MM.1S (cell line): ENCODE data around the gene NCOA5.

Source experiments
- DNase-seq: peaks from one replicate; pipeline ENCODE4 v3.0.0-alpha.2; 2015
- H2AFZ ChIP-seq: fragments of 300-600 bp; sonication (generic); 2 replicates; pipeline ENCODE4 v1.6.0; 2016; ENCODE audit warnings: antibody characterized with exemption, low read length
- H3F3A ChIP-seq: fragments of 300-600 bp; sonication (generic); 2 replicates; pipeline ENCODE4 v1.6.1; 2016; ENCODE audit warnings: mild to moderate bottlenecking, antibody characterized with exemption, low read length, moderate library complexity, mixed read lengths; ENCODE audit not compliant: insufficient read depth
- H3K27ac ChIP-seq: fragments of 300-600 bp; sonication (generic); 2 replicates; pipeline ENCODE4 v1.5.1; 2016; ENCODE audit warnings: mild to moderate bottlenecking, low read length
- H3K27me3 ChIP-seq: fragments of 300-600 bp; sonication (generic); replicated peaks from 2 replicates; pipeline ENCODE4 v1.6.0; 2016; ENCODE audit warnings: low read length; ENCODE audit not compliant: insufficient read depth
- H3K36me3 ChIP-seq: fragments of 300-600 bp; sonication (generic); replicated peaks from 2 replicates; pipeline ENCODE4 v1.6.1; 2016; ENCODE audit warnings: mild to moderate bottlenecking, low read length, mixed read lengths; ENCODE audit not compliant: insufficient read depth
- H3K4me1 ChIP-seq: fragments of 300-600 bp; sonication (generic); 2 replicates; pipeline ENCODE4 v1.6.1; 2016; ENCODE audit warnings: low read length, mixed read lengths
- H3K4me2 ChIP-seq: fragments of 300-600 bp; sonication (generic); 2 replicates; pipeline ENCODE4 v1.6.0; 2016; ENCODE audit warnings: low read depth, low read length
- H3K4me3 ChIP-seq: fragments of 300-600 bp; sonication (generic); 2 replicates; pipeline ENCODE4 v1.5.1; 2016; ENCODE audit warnings: low read length, mixed read lengths
- H3K79me2 ChIP-seq: fragments of 300-600 bp; sonication (generic); 2 replicates; pipeline ENCODE4 v1.6.1; 2016; ENCODE audit warnings: mixed run types, low read length, mixed read lengths
- H3K9ac ChIP-seq: fragments of 300-600 bp; sonication (generic); 2 replicates; pipeline ENCODE4 v1.6.1; 2016; ENCODE audit warnings: low read length, mixed read lengths
- H3K9me2 ChIP-seq: fragments of 300-600 bp; sonication (generic); replicated peaks from 2 replicates; pipeline ENCODE4 v1.6.1; 2016; ENCODE audit warnings: mild to moderate bottlenecking, low read length, mixed read lengths; ENCODE audit not compliant: insufficient read depth
- H3K9me3 ChIP-seq: fragments of 300-600 bp; sonication (generic); replicated peaks from 2 replicates; pipeline ENCODE4 v1.6.1; 2016; ENCODE audit warnings: mild to moderate bottlenecking, low read length, mixed read lengths; ENCODE audit not compliant: insufficient read depth
- H4K20me1 ChIP-seq: fragments of 300-600 bp; sonication (generic); 2 replicates; pipeline ENCODE4 v1.6.1; 2016; ENCODE audit warnings: mild to moderate bottlenecking, low read length, moderate library complexity, mixed read lengths; ENCODE audit not compliant: insufficient read depth
- CTCF ChIP-seq: fragments of 300-600 bp; sonication (generic); IDR thresholded peaks from 2 replicates; pipeline ENCODE4 v1.5.1; 2016; ENCODE audit warnings: antibody characterized with exemption, low read length, mixed read lengths
- EZH2 ChIP-seq: fragments of 300-600 bp; sonication (generic); optimal IDR thresholded peaks from 2 replicates; pipeline ENCODE3; 2017; ENCODE audit warnings: low read depth, mild to moderate bottlenecking, antibody characterized with exemption, low read length, mixed read lengths
- EZH2phosphoT487 ChIP-seq: fragments of 300-600 bp; sonication (generic); IDR thresholded peaks from 2 replicates; pipeline ENCODE4 v1.6.1; 2018; ENCODE audit warnings: antibody characterized with exemption, low read length

The NCOA5 gene

GRCh38 chr20:46050885-46051284, 38.9 kb downstream of the NCOA5 start:
- Histone ChIP-seq H3K27ac (no peak overlapping the region), H3K9ac (no peak overlapping the region), H3K9me2 (no peaks in the 10 kb centered on the region), H3F3A (no peaks in the 10 kb centered on the region), H4K20me1 (no peaks in the 10 kb centered on the region), H3K36me3 (no peaks in the 10 kb centered on the region), H3K4me1 (no peaks in the 10 kb centered on the region), H3K9me3 (no peaks in the 10 kb centered on the region), H3K4me3 (no peak overlapping the region), H3K79me2 (no peaks in the 10 kb centered on the region), H3K4me2 (no peak overlapping the region), H3K27me3 (peaks cover 18% of the 10 kb centered on the region), H2AFZ (no peak overlapping the region)
- no peak for DNase-seq
- no peak for TF ChIP-seq EZH2phosphoT487
- TF ChIP-seq EZH2, result no peak
- TF ChIP-seq CTCF, result no peak

- DNase-seq, result no peak
These were observed 39.3 kb downstream of the NCOA5 start for GRCh38 chr20:46050444-46050843.

GRCh38 chr20:46049815-46050214, 39.9 kb downstream of the NCOA5 start:
- Histone ChIP-seq H3K27me3 (peaks cover 18% of the 10 kb centered on the region), H3K4me3 (no peak overlapping the region), H2AFZ (no peak overlapping the region), H3K9ac (no peak overlapping the region), H4K20me1 (no peaks in the 10 kb centered on the region), H3K4me1 (no peaks in the 10 kb centered on the region), H3K27ac (no peak overlapping the region), H3F3A (no peaks in the 10 kb centered on the region), H3K4me2 (no peak overlapping the region), H3K36me3 (no peaks in the 10 kb centered on the region), H3K9me2 (no peaks in the 10 kb centered on the region), H3K79me2 (no peaks in the 10 kb centered on the region), H3K9me3 (no peaks in the 10 kb centered on the region)
- TF ChIP-seq CTCF, result no peak
- no peak for TF ChIP-seq EZH2
- TF ChIP-seq EZH2phosphoT487, result no peak
- DNase-seq, result no peak

More at GRCh38 chr20:46050444-46050843, 39.3 kb downstream of the NCOA5 start:
- no peaks in the 10 kb centered on the region for H3K4me1 ChIP-seq
- peaks cover 18% of the 10 kb centered on the region for H3K27me3 ChIP-seq
- no peak overlapping the region for H3K27ac ChIP-seq
- no peak overlapping the region for H2AFZ ChIP-seq
- H3K9ac ChIP-seq, result no peak overlapping the region
- no peaks in the 10 kb centered on the region for H3K9me2 ChIP-seq
- H3K4me3 ChIP-seq, result no peak overlapping the region
- H3K79me2 ChIP-seq, result no peaks in the 10 kb centered on the region
- H3K36me3 ChIP-seq, result no peaks in the 10 kb centered on the region
- H3F3A ChIP-seq, result no peaks in the 10 kb centered on the region
- no peak overlapping the region for H3K4me2 ChIP-seq
- no peaks in the 10 kb centered on the region for H4K20me1 ChIP-seq
- TF ChIP-seq EZH2phosphoT487 (no peak), CTCF (no peak), EZH2 (no peak)
- no peaks in the 10 kb centered on the region for H3K9me3 ChIP-seq
